HG03135 (cell line): ENCODE results near the gene MTA1.

Source experiments
- ATAC-seq: cut with Tn5 transposase; IDR thresholded peaks from one replicate; pipeline ENCODE4 v1.9.1; 2021; ENCODE audit warnings: mild to moderate bottlenecking, moderate library complexity; ENCODE audit not compliant: unreplicated experiment

The MTA1 gene

DNA sequence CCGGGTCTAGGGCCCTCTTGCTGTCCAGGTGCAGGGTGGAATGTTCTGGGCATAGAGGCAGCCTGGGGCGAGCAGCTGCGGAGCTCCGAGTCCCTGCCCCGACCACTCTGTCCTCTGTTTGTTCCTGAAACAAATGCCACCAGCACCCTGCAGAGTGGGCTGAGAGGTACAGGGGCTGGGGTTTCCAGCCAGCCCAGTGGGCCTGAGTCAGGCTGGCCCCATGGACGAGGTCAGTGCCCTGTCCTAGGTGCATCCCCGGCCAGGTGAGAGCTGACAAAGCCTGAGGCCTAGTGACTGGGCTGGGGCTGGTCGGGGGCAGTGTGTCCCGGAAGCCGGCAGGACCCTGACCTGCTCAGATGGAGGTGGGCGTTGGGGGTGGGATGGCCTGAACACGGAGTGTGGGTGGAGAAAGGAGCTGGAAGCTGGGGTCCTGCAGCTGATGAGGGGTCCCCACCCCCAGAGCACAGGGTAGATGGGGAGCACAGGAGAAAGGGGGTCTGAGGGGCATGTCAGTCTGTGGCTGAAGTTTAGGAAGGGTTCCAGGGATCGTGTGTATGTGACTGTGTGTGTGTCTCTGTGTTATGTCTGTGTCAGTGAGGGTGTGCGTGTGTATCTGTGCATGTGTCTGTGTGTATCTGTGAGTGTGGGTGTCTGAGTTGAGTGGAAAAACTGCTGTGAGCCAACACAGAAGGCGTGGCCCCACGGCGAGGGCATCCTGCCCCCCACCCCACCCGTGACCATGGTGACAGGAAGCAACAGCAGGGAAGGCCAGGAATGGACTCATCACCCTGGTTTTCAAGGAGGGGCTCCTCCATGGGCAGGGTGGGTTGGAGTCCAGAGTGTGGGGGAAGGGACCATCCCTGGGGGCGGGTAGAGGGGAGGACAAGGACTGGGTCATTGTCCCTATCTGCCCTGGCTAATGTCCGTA lies 64.7 kb downstream of the MTA1 start:
- no peak for ATAC-seq

DNA sequence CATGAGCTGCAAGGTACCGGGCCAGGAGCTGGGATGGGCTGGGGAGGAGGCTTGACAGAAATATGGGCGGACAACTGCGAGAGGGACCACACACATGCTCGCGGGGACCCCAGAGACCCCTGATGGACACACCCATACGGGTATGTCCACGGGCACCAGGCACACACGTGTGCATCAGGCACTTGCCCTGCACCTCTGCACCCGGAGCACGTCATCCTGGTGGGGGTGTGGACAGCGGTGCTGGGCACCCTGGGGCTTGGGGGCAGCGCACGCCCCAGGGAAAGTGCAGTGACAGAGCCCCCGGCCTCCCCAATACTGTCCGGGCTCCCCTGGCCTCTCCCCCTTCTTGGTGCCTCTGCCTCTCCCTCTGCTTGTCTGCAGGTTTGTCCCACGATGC lies 65.4 kb downstream of the MTA1 start:
- no peak for ATAC-seq

DNA sequence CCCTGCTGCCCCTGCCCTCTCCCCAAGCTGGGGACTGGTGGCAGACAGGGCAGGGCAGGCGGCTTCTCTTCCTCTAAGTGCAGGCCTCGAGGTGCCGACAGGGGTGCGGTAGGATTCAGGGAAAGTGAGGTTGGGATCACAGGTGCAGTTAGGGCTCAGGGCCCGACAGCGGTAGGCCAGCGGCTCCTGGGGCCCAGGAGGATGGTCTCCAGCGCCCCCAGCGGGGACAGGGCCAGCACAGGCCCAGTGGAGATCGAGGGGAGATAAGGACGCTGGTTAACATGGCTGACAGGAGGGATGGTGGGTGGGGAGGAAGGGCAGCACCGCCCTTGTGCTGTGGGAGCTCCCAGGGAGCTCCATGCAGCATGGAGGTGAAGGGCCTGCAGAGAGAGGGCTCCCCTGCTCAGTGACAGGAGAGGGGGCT lies 66.1 kb downstream of the MTA1 start:
- no peak for ATAC-seq

DNA sequence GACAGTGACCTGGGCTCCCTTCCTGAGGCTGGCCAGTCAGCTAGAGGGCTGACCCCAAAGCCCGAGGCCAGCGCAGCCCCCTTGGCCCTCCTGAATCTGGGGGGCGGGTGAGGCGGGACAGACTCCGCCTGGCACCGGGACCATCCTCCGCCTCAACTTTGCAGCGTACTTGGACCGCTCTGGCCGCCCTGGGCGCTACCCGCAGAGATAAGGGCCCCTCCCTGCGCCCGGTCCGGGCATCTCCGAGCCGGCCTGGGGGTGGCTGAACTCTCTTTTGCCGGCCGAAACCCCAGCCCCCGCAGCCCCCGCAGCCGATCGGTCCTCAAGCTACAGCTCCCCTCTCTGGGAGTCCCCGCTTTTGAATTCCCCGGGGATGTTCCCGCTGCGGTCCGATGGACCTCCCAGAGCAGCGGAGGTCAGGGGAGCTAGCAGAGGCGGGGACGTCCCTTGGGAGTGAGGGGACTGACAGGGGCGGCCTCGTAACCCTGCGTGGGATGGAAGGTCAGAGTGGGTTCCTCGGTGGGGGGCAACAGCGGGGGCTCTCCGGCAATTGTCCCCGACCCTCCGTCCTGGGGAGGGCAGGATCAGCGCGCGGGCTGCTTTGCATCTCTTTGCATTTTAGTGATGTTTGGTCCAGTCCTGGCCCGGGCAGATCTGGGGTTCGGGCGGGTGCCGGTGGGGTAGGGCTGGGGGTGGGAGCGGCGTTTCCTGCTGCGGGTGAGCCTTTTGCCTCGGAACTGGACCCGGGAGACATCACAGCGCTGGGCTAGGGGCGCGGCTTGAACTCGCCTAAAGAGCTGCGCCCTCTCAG lies 66.7 kb downstream of the MTA1 start, which contains the start of gene CRIP1:
Gene CRIP1 (plus strand): TSS at position 724 of the 811 bp plus-strand sequence. CDS start 374 bp downstream, outside the sequence.
- ATAC-seq = no peak

DNA sequence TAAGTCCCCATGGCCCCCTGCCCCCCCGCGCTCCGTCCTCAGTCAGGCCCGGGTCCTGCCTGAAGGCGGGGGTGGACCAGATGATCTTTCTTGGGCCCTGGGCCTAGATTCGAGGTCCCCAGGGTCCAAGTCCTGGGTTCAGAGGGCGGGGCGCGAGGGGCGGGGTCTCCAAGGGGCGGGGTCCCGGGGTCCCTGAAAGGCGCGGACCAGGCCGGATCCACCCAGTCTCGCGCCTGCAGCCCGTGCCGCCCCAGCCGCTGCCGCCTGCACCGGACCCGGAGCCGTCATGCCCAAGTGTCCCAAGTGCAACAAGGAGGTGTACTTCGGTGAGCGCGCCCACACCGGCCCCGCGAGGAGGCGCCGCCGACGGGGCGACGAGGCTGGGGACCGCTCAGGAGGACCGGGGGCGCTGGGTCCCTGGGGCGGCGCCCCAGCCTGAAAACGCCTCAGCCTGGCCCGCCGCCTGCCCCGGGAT lies 67.4 kb downstream of the MTA1 start:
- no peak for ATAC-seq

DNA sequence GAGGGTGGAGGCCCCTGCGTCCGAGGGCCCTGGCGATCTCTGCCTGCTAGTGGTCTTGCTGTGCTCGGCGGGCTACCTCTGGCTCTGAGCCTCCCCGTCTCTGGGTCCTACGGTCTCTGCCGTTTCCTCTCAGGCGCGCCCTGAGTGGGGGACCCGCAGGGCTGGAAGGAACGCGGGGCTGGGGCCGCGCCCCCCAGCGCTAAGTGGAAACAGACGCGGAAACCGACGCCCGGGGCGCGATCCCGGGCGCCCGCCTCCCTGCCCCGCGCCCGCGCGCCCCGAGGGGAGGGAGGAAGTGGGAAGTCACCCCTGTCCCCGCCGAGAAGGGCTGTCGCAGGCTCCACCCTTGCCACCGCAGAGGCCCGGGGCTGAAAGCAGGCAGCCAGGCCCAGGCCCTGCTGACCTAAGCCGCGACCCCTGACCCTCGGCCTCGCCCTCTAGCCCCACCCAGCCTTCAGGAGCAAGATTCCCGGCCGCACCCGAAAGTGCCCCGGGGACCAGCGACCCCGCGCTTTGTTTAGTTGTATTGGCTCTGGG lies 67.9 kb downstream of the MTA1 start:
- no peak for ATAC-seq

DNA sequence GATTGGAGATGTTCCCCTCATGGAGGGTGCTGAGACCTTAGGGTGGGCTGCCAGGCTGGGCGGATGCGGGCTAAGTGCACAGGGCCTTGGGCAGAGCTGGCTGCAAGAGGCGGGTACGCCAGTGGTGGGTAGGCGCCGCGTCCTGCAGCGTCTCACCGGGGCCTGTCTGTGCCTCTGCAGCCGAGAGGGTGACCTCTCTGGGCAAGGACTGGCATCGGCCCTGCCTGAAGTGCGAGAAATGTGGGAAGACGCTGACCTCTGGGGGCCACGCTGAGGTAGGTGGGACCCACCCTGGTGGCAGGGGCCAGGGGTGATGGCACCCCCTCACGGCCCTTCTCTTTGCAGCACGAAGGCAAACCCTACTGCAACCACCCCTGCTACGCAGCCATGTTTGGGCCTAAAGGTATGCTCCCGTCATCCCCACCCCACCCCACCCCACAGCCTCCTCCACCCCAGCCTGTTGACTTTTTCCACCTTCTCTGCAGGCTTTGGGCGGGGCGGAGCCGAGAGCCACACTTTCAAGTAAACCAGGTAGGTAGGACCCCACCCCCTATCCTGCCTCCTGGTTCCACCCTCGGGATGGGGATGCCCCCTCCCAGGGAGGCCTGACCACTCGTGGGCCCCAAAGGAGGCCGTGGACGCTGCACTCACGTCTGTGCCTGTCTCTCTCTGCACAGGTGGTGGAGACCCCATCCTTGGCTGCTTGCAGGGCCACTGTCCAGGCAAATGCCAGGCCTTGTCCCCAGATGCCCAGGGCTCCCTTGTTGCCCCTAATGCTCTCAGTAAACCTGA lies 68.6 kb downstream of the MTA1 start:
- ATAC-seq = no peak

DNA sequence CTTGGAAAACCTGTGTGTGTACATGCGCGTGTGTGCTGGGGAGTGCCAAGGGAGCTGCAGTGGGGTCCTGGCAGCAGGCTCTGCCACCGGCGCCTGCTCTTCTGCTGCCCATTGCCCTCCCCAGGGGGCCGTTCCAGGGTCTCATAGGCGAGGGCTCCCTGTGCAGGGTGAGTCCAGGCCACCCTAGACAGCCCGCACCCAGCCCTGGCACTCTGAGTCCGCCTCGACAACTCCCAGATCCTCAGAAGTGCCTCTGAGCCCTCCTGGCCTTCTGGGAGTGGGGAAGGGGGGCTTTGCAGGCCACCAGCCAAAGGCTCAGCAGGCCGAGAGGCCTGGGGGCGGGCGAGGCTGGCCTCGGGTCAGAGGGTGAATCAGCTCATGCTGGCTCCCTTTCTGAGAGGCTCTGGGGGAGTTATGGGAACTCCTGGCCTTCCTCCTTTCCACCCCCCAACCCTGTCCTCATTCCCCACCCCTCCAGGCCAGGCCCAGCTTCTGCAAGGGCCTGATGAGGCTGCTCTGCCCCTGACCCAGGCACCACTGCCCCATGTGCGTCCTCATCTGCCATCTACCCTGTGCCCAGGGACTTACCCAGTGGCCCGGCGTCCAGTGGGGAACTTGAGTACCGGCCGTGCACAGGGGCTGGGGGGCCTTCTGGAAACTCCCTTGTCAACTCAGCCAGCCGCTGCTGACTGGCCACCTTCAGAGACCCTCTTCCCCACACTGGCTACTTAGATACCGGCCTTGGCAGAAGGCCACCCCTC lies 69.3 kb downstream of the MTA1 start:
- no peak for ATAC-seq

DNA sequence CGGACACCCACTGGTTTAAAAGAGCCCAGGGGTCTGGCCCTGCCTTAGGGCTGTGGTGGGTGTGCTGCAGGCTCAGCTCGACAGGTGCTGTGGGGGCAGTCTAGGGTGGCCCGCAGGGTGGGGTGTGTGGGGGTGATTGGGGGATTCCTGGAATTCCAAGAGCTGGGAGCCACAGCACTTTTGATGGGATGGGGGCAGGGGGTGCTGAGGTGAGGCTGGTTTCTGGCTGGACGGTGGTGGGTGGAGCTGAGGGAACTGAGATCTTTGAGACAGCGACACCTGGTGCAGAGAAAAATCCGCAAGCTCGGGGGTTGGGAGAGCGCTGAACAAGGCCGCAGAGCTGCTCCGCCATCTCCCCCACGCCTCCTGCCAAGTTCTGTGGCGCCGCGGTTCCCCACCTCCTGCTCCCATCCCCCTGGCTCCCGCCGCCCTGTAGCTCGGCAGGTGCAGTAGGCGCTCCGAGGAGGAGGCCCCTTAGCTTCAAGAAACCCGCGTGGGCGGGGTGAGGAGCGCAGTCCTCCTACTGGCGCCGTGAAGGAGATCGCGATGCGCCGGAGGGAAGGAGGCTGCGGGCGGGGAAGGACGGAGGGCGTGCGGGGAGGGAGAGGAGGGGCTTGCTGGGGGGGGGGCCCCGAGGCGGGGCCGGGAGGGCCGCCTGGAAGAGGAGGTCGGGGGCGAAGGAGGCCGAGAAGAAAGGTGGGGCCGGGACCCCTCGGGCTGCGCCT lies 70.1 kb downstream of the MTA1 start:
- no peak for ATAC-seq

DNA sequence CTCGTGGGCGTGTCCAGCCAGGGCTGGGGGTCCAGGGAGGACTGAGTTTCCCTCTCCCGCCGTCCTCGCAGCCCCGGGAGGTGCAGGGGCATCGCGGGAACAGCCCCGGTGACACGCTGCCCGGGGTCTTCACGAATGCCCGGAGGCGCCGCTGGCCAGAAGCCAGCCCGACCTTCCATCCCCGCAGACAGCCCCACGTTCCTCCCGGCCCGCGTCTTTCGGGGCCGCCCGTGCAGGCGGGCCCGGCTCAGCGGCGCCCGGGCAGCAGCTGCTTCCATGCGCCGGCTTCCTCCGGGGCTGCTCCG lies 70.6 kb downstream of the MTA1 start:
- peak; percentile 0 for ATAC-seq

DNA sequence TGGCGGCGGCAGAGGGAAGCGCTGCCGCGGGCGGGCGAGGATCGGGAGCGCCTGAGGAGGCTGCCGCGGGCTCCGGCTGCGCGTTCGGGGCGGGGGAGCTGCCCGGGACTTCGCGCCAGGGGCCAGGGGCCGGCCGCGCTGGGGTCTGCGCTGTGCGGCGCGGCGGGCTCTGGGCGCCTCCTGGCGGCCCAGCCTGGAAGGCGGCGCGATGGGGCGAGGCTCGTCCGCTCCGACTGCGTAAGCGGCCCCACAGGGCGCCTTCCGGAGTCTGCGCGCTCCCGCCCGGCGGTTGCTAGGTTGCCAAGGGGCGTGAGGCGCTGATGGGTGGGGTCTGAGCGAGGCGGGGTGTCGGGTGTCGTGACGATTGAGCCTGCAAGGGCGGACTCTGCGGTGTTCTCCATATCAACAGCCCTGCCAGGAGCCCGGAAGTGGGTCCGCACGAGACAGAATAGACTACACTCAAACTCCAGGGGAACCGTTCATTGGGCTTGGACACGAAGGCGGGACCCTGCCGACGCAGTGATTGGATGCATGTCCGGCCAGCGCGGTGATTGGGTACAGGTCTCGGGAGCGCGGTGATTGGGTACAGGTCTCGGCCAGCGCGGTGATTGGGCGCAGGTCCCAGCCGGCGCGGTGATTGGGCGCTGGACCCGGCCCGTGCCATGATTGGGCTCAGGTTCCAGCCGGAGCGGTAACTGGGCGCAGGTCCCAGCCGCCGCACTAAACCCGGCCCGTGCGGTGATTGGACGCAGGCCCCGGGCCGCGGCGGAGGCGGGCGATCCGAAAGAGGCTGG lies 71.1 kb downstream of the MTA1 start, which contains the start of gene TEDC1:
Gene TEDC1 (plus strand): TSS at position 675 of the 794 bp plus-strand sequence. CDS start 130 bp downstream, outside the sequence.
- peak; percentile 67 for ATAC-seq

DNA sequence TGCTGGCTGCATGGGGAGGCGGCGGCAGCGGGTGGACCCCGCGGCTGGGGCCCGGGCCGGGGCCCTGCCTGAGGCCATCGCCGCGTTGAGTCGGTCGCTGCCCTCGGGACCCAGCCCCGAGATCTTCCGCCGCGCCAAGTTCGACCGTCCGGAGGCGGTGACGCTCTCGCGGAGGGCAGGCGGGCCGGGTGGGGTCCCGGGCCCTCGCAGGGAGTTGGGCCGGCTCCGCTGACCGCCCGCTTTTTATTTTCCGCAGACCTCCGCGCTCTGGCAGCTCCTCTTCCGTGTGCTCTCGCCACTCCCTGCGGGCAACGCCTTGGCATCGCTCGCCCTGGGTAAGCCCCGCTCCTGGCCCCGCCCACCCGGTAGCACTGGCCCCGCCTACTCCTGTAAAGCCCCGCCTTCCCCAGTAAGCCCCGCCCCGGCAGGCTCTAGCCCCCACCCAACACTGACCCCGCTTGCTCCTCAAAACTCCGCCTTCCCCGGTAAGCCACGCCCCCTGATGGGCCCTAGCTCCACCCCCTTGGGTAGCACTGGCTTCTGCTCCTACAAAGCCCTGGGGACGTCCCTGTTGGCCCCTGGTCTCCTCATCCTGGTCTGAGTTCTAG lies 71.8 kb downstream of the MTA1 start:
- ATAC-seq = no peak

DNA sequence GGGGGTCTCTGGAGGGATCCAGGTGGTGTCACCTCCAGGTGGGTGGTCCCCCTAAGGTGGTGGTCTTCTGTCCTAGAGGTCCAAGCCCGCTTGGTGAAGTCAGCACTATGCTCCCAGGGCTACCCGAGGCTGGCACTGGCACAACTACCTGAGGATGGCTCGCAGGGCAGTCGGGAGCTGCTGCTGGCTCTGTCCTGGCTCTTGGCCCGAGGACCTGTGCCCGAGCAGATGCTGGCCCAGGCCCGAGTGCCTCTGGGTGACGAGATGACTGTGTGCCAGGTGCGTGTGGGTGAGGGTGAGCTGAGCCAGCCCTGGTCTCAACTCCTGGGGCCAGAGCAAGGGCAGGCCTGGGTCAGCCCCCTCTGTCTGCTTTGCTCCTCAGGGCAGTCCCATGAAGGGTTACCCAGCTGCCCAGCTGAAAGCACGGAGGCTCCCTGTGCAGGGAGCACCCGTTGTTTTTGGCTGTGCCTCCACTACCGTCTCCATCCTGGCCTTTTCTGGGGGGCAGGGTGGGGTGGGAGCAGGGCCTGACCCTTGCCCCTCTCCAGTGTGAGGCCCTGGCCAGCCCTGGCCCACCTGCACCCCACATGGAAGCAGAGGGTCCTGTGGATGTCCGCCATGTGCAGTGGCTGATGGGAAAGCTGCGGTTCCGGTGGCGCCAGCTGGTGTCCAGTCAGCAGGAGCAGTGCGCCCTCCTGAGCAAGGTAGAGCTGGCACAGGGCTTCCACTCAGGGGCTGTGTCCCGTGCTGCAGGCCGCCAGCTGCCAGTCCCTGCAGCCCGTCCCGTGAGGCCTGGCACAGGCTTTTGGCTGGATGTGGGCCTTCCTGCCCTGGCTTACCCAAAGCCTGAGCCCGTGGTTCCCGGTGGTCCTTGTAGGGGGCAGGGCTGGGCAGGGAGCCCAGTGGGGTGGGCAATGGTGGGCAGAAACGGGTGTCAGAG lies 72.7 kb downstream of the MTA1 start:
- no peak for ATAC-seq

DNA sequence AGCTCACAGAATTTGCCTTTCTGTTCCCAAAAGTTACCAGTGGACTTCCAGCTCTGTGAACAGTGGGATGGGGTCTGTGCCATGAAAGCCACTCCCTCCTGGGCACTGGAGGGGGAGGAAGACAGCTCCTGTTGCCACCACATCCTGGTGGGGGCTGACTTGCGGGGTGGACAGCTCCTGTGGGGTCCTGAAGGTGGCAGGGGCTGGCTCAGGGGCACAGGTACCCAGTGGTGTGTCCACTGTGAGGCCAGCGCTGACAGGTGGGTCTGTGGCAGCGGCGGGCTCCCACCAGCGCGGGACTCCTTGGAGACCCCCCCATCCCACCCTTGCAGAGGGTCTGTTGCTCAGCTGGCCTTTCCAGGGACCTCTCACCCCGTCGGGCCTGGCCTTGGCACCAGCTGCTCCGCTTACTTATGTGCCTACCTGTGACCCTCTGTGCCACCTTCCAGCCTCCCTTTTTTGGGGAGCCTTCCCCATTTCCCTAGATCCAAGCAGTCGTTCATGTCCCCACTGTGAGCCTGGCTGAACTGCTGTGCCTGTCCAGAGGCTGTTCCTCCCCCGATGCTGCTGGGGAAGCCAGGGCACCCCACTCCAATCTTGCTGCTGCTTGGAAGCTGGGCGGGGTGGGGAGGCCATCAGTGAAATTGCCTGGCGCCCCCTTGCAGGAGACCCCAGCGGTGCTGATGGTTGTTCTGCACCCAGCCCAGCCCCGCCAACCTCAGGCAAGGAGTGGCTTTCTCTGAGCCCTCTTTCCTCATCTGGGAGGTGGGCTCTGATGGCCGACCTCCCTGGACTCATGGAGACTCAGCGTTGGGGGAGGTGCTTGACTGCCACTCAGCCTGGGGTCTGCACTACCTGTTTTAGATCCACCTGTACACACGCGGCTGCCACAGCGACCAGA lies 73.6 kb downstream of the MTA1 start:
- no peak for ATAC-seq

DNA sequence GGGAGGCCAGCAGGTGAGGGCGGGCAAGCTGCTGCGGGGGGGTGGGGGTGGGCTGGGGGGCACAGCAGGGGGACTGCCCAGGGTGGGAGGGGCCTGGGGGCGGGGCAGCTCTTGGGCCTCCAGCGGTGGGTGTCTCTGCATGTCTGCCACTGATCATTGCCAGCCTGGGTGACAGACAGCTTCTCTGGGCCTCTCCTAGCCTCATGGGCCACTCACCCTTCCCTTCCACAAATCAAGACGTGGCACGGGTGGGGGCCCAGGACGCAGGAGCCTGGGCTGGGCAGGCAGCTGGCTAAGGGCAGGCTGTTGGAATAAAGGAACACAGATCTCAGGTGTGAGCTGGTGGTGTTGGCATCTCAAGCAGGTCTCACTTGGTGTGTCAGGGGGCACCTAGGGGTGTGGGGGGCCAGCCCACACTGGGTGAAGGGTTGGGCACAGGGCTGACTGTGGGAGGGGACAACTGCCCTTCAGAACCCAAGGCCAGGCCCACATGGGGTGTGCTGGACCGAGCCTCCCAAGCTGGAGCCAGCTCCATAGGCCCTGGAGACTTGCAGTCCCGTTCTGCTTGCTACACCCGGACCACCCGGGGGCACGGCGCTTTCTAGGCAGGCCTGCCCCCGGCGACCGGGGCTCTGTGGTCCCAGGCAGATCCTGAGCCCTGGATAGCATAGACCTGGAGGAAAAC lies 74.4 kb downstream of the MTA1 start:
- no peak for ATAC-seq

DNA sequence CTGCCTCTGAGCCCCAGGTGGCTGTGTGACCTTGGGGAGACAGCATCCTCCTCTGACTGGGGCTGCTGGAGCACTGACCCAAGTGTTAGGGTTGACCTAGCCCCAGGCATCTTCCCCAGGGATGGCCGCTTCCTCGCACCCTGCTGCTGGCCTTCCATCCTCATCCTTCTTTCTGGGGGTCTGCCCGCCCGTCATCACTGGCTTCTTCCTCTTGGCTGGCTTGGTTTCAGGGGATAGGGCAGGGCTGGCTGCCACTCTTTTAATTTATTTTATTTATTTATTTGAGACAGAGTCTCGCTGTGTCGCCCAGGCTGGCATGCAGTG lies 74.9 kb downstream of the MTA1 start:
- ATAC-seq = no peak
